B cell (primary cell): ENCODE results near the gene CHST11.

Experiments
- EZH2 ChIP-seq: IDR thresholded peaks from 2 replicates; pipeline ENCODE4 v1.6.1; 2012; ENCODE audit warnings: borderline replicate concordance, low read depth, mild to moderate bottlenecking, moderate library complexity, low read length; ENCODE audit not compliant: insufficient read depth, poor library complexity, severe bottlenecking
- TF ChIP-seq, protein P1 (sequence below): fragments of 200-600 bp; IDR thresholded peaks from one replicate; pipeline ENCODE4 v1.8.0; 2022; ENCODE audit warnings: antibody characterized with exemption, mild to moderate bottlenecking

DNA sequence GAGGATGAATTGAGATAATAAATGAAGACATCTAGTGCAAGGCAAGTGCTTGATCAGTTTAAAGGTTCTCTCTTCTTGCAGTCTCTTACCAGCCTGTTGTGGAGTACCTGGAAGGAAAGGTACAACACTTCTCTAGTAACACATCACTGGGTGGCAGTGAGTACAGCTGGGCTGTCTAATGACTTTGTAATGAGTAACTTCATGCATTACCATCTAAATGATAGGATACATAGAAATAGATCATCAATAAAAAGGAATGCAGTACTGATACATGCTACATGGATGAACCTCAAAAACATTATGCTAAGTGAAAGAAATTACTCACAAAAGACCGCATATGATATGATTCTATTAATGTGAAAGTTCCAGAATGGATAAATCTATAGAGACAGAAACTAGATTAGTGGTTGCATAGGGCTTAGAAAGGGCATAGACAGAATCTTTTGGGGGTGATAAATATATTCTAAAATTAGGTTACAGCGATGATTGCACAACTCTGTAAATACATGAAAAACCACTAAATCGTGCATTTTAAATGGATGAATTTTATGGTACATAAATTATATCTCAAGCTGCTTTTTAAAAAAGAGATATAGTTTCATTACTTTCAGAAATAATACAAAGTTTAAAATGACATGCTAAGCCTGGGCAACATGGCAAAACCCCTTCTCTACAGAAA is 224.4 kb downstream of the CHST11 start:
- TF ChIP-seq, protein P1, sequence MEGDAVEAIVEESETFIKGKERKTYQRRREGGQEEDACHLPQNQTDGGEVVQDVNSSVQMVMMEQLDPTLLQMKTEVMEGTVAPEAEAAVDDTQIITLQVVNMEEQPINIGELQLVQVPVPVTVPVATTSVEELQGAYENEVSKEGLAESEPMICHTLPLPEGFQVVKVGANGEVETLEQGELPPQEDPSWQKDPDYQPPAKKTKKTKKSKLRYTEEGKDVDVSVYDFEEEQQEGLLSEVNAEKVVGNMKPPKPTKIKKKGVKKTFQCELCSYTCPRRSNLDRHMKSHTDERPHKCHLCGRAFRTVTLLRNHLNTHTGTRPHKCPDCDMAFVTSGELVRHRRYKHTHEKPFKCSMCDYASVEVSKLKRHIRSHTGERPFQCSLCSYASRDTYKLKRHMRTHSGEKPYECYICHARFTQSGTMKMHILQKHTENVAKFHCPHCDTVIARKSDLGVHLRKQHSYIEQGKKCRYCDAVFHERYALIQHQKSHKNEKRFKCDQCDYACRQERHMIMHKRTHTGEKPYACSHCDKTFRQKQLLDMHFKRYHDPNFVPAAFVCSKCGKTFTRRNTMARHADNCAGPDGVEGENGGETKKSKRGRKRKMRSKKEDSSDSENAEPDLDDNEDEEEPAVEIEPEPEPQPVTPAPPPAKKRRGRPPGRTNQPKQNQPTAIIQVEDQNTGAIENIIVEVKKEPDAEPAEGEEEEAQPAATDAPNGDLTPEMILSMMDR, result no peak
- TF ChIP-seq EZH2, result no peak
